ENCODE measurements around the gene TRIM8.

The TRIM8 gene

GRCh38 chr10:102633287-102633686 lies 11.0 kb upstream of the TRIM8 start:
- no peak for DNase-seq (ENCODE audit: low read depth)

DNA sequence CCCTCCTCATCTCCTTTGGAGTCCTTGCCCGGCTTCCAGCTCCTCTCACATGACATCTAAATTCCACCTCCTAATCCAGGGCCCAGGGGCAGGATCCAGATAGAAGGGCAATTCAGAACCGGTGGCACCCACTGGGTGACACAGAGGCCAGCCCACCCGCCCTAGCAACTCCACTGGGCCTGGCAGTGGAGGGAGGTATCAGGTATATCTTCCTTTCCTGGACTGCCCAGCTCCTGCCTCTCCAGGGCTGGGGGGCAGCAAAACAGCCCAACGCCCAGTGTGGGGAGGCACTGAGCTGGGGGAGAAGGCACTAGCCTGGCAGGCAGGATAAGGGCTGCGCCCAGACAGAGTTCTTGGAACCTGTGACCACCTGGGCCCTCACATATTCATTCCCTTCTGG lies 10.4 kb upstream of the TRIM8 start:
- DNase-seq (ENCODE audit: low read depth), result no peak

- DNase-seq (ENCODE audit: low read depth), result no peak
These were observed 9.6 kb upstream of the TRIM8 start for GRCh38 chr10:102634686-102635085.

- no peak for DNase-seq (ENCODE audit: low read depth)
These were observed 8.9 kb upstream of the TRIM8 start for GRCh38 chr10:102635377-102635776.

- no peak for DNase-seq (ENCODE audit: low read depth)
These were observed 4.7 kb upstream of the TRIM8 start for GRCh38 chr10:102639537-102639936.

- DNase-seq (ENCODE audit: low read depth), result no peak
These were observed 2.9 kb upstream of the TRIM8 start for GRCh38 chr10:102641402-102641801.

DNA sequence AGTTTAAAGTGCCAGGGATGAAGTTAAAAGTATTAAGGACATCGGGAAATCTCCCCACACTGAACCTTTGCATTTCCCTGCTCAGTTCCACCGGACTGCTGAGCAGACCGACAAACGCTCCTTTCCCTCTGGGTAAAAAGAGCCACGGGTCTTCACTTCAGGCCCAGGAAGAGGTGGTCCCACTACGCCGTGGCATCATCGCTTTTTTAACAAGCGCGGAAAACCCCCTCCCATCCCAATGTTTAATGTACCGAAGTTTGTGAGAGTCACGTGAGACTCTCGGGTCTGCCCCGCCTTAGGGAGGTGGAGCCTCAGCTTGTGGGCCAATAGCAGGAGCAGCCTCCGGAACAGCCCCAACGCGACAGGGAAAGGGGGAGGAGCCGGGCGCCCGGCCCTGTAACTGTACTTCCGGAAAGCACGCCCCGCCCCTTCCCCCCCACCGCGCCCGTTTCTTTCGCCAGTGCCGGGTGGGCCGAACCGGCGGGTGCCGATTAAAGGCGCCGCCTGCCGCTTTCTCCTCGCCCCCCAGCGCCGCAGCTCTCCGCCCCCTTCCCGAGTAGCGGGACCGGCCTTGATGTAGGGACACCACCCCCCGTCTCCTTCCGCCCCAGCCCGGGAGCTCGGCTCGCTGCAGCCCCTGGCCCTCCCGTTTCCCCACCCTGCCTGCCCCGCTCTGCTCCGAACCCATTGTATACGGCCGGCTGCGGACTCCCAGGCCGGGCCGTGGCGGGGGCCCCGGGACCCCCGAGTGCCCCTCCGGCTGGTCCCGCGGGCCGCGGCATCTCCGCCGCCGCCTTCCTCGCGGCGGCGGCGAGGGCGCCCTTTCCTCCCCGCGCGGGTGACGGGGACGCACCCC lies 2.2 kb upstream of the TRIM8 start:
- peak; percentile 82 for DNase-seq (ENCODE audit: low read depth)

- DNase-seq (ENCODE audit: low read depth), result no peak
These were observed 1.4 kb upstream of the TRIM8 start for GRCh38 chr10:102642736-102643335.

- no peak for DNase-seq (ENCODE audit: low read depth)
These were observed 778 bp upstream of the TRIM8 start for GRCh38 chr10:102643336-102644065.

GRCh38 chr10:102644646-102645387 lies 538 bp downstream of the TRIM8 start:
- no peak for DNase-seq (ENCODE audit: low read depth)

DNA sequence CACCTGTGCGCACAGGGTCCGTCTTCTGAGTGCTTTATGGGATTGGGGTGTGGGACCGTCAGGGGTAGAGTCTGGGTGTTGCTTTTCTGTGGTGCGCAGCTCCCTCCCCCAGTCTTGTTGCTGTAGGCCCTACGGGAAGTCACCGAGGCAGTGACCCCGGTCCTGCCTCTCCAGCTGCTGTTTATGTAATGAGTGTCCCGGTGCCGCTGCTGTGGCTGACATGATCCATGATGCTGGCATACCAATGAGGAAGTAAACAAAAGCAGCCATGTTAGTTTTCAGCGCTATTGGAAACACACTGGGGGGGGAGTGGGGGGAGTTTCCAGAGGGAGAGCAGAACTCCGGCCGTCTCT lies 1.1 kb downstream of the TRIM8 start:
- DNase-seq (ENCODE audit: low read depth), result peak; percentile 40

GRCh38 chr10:102645741-102646609 lies 1.7 kb downstream of the TRIM8 start:
- peak; percentile 95 for DNase-seq (ENCODE audit: low read depth)

DNA sequence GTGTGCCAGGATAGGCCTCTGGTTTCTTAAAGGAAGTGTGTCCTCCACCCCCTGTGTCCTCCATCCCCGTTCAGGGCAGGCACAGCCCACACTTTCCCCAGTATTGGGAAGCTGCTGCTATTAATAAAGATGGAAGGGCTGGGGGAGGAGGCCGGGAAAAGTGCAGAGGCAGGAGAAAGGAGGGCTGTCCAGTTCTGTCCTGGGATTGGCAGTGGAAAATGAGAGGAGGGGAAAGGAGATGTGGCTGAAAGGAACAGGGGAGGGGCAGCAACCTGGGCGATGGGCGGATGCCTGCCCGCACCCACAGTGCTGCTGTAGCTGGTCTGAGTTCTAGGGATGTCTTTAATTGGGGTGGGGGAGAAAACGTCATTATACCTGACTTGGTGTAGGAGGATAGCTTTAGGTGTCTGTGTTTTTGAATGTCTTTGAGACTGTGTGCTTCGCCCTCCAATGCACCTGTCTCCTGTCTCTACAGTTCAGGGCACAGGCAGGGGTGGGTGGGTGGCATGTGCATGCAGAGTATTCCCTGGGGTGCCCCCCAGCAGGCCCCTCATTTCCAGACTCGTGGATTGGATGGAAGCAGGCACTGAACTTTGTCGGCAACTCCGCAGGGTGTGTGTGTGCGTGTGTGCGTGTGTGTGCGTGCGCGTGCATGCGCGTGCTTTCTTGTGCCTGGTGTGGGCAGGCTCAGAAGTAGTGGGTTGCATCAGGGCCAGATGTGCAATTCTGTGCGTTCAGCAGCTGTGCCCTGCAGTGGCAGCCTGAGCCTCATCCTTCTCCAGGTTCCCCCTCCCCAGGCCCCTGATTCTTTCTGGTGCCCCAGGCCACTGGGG lies 2.5 kb downstream of the TRIM8 start:
- no peak for DNase-seq (ENCODE audit: low read depth)

GRCh38 chr10:102647443-102648268 lies 3.4 kb downstream of the TRIM8 start:
- no peak for DNase-seq (ENCODE audit: low read depth)

GRCh38 chr10:102648269-102648888 lies 4.1 kb downstream of the TRIM8 start:
- DNase-seq (ENCODE audit: low read depth), result no peak

- DNase-seq (ENCODE audit: low read depth), result no peak
These were observed 4.9 kb downstream of the TRIM8 start for GRCh38 chr10:102648889-102649796.

DNA sequence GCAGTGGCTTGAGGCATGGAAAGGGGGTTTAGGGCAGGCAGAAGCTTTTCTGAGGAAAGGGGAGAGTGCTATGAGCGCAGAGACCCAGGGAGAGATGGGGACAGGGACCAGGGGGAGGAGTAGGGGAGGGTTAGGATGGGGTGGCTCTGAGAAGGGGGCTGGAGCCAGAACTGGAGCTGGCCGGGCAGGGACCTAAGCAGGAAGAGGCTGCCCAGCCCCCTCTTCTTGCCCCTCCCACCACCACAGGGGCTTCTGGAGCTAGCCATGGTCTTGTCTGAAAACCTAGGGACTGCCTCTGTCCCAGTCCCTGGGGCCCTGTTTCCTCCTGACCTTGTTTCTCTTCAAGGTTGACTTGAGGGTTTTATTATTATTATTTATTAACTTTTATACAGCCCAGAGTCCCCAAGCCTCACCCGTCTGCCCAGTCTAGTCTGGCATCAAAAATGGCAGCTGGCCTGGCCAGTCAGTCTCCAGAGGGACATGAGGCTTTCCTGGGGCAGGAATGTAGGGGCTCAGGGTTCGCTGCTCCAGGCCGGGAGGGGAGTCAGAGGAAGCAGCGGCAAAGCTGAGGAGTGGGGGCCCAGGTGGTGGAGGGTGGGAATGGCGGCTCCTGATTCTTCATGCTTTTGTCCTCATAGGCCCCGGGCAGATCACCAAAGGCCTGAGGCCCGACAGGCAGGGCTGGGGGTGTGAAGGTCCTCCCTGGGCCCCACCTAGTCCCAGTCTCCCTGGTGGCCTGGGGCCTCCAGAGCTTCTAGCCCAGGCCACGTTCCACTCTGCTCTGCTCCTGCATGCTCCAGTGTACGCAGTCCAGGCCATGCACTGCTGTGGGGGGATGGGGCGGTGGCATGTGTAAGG lies 5.7 kb downstream of the TRIM8 start:
- DNase-seq (ENCODE audit: low read depth), result no peak

Measured in HS-5 (cell line).